KOPT-K1 (cell line): ENCODE measurements around the gene OGFR.
"Not testable (repeated sequence)": the region's sequence is repeated elsewhere in the genome, so short reads cannot be mapped to it uniquely, and the experiment has no call there.

Experiments
- H3K27ac ChIP-seq: fragments of 200-600 bp; sonication (generic); 2 replicates; pipeline ENCODE4 v1.5.1; 2016; ENCODE audit warnings: antibody characterized with exemption, mild to moderate bottlenecking, low read depth, low read length; ENCODE audit not compliant: poor library complexity, severe bottlenecking
- H3K36me3 ChIP-seq: fragments of 200-600 bp; sonication (generic); 2 replicates; pipeline ENCODE4 v1.5.1; 2017; ENCODE audit warnings: antibody characterized with exemption, mild to moderate bottlenecking, low read length, moderate library complexity; ENCODE audit not compliant: insufficient read depth
- H3K9me3 ChIP-seq: fragments of 200-600 bp; sonication (generic); 2 replicates; pipeline ENCODE4 v1.5.1; 2017; ENCODE audit warnings: antibody characterized with exemption, low read length, mild to moderate bottlenecking; ENCODE audit not compliant: insufficient read depth, poor library complexity, severe bottlenecking

Gene OGFR

DNA sequence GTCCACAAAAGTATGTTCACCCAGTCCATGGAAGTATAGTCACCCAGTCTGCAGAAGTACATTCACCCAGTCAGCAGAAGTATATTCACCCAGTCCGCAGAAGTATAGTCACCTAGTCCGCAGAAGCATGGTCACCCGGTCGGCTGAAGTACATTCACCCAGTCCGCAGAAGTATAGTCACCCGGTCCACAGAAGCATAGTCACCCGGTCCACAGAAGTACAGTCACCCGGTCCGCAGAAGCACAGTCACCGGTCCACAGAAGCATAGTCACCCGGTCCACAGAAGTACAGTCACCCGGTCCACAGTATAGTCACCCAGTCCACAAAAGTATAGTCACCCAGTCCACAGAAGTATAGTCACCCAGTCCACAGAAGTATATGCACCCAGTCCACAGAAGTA, 48.2 kb downstream of the OGFR start:
- Histone ChIP-seq H3K9me3 (no peaks in the 10 kb centered on the region), H3K27ac (no peak overlapping the region), H3K36me3 (peaks cover 94% of the 10 kb centered on the region)

- H3K36me3 ChIP-seq, result peaks cover 94% of the 10 kb centered on the region
- not testable (repeated sequence) for H3K9me3 ChIP-seq, H3K27ac ChIP-seq
Observed at GRCh38 chr20:62853304-62853703, 48.7 kb downstream of the OGFR start.

GRCh38 chr20:62854121-62854520, 49.5 kb downstream of the OGFR start:
- Histone ChIP-seq H3K27ac (no peak overlapping the region), H3K9me3 (no peaks in the 10 kb centered on the region), H3K36me3 (peaks cover 97% of the 10 kb centered on the region)

GRCh38 chr20:62855120-62855519, 50.5 kb downstream of the OGFR start:
- Histone ChIP-seq H3K9me3 (no peaks in the 10 kb centered on the region), H3K27ac (no peak overlapping the region), H3K36me3 (peaks cover 92% of the 10 kb centered on the region)

GRCh38 chr20:62856931-62857619, 52.4 kb downstream of the OGFR start:
- Histone ChIP-seq H3K9me3 (no peaks in the 10 kb centered on the region), H3K36me3 (peaks cover 72% of the 10 kb centered on the region), H3K27ac (no peak overlapping the region)

GRCh38 chr20:62858058-62858830, 53.6 kb downstream of the OGFR start:
- Histone ChIP-seq H3K27ac (no peak overlapping the region), H3K9me3 (no peaks in the 10 kb centered on the region), H3K36me3 (peaks cover 61% of the 10 kb centered on the region)

GRCh38 chr20:62859721-62860120, 55.1 kb downstream of the OGFR start:
- Histone ChIP-seq H3K9me3 (no peaks in the 10 kb centered on the region), H3K27ac (peak overlapping the region; percentile 64), H3K36me3 (peaks cover 46% of the 10 kb centered on the region)

GRCh38 chr20:62860391-62860923, 55.8 kb downstream of the OGFR start:
- Histone ChIP-seq H3K36me3 (peaks cover 39% of the 10 kb centered on the region), H3K27ac (peak overlapping the region; percentile 64), H3K9me3 (no peaks in the 10 kb centered on the region)

DNA sequence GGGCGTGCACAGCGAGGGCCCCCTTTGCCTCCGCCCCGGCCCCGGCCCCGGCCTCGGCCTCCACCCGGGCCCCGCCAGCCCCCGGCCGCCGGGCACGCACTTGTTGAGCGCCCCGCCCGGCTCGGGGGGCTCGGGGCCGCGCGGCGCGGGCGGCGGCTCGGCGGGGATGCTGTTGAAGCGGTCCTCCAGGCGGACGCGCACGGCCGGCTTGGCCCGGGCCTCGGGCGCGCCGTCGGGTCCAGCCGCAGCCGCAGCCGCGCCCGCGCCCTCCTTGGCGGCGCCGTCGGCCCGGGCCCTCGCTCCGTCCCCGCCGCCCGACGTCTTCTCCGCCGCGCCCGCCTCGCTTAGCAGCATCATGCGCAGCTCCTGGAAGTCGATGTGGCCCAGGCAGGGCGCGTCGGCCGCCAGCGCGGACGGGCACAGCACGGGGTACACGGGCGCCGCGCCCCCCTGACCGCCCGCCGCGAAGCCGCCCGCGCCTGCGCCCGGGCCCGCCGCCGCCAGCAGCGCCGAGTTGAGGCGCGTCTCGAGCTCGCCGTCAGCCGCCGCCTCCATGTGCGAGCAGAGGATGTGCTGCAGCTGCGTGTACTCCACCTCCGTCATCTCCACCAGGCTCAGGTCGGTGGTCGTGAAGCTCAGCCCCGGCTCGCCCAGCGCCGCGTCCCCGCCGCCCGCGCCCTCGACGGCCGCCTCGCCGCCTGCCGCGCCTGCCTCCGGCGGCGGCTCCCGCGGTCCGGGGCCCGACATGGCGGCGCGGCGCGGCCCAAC, 56.5 kb downstream of the OGFR start:
- Histone ChIP-seq H3K36me3 (peaks cover 33% of the 10 kb centered on the region), H3K27ac (peak overlapping the region; percentile 64), H3K9me3 (no peaks in the 10 kb centered on the region)

GRCh38 chr20:62861726-62862336, 57.2 kb downstream of the OGFR start, which contains the start of gene TCFL5:
Gene TCFL5 (minus strand): TSS chr20:62861822. CDS start chr20:62861670, 152 bp downstream.
- Histone ChIP-seq H3K9me3 (no peaks in the 10 kb centered on the region), H3K36me3 (peaks cover 26% of the 10 kb centered on the region), H3K27ac (peak within 1 kb of the TSS; percentile 64)
